Measurements from ENCODE around the gene CHCHD6.

The CHCHD6 gene

DNA sequence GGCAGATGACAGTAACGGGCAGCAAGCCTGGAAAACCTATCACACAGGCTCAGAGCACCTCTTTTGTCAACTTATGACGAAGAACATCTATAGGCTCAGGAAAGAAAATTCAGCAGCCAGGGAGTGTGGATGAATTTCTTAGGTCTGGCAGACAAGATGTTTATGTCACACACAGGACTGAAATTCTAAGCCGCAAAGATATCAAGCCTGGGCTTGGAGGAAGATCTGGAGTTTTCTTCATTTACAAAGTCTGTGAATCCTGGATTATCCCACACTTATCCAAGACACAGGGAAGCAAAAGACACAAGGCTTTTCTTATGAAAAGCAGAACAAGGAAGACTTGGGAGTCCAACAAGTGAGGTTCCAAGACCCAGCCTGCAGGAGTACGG lies 23.4 kb upstream of the CHCHD6 start:
- no peak for DNase-seq (ENCODE audit: low read depth)
- no peak overlapping the region for H3K4me3 ChIP-seq (ENCODE audit: low read length)
- TF ChIP-seq, protein P1, sequence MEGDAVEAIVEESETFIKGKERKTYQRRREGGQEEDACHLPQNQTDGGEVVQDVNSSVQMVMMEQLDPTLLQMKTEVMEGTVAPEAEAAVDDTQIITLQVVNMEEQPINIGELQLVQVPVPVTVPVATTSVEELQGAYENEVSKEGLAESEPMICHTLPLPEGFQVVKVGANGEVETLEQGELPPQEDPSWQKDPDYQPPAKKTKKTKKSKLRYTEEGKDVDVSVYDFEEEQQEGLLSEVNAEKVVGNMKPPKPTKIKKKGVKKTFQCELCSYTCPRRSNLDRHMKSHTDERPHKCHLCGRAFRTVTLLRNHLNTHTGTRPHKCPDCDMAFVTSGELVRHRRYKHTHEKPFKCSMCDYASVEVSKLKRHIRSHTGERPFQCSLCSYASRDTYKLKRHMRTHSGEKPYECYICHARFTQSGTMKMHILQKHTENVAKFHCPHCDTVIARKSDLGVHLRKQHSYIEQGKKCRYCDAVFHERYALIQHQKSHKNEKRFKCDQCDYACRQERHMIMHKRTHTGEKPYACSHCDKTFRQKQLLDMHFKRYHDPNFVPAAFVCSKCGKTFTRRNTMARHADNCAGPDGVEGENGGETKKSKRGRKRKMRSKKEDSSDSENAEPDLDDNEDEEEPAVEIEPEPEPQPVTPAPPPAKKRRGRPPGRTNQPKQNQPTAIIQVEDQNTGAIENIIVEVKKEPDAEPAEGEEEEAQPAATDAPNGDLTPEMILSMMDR (conservative IDR thresholded peaks at IDR 0.05; ENCODE audit: low read length), result no peak

DNA sequence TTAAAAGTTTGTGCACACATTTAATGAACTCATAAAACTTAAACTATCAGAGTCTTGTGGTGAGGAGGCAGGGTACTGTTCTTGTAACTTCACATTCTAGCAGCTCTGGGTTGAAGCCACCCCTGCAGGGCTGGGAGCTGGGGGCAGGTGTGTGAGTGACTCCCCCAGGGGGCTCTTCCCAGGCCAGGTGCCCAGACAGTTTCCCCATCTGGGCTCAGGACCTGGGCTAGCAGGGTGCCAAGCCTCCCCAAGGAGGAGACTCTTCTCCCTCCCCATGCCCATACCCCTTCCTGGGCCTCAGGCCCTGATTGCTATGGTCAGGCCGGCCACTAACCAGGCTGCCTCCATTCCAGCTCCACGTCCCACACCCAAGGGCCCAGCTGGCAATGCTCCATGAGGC lies 22.0 kb upstream of the CHCHD6 start:
- TF ChIP-seq, protein P1 (conservative IDR thresholded peaks at IDR 0.05; ENCODE audit: low read length), result no peak
- no peak for DNase-seq (ENCODE audit: low read depth)
- H3K4me3 ChIP-seq (ENCODE audit: low read length), result no peak overlapping the region

DNA sequence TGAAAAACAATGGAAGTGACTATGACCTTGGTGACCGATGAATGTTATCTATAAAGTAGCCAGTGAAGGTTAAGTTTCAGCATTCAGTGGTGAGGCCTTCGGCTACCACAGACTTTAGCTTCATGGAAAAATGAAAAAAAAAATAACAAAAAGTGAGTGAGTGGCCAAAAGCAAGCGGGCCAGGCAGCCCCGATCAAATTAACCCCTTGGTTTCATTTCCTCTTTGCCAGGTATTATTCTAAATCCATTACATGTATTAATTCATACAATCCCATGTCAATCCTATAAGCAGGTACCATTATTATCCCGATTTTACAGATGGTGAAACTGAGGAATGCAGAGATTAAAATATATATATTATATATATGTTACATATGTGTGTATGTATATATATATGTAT lies 21.0 kb upstream of the CHCHD6 start:
- DNase-seq (ENCODE audit: low read depth), result no peak
- TF ChIP-seq, protein P1 (conservative IDR thresholded peaks at IDR 0.05; ENCODE audit: low read length), result no peak
- no peak overlapping the region for H3K4me3 ChIP-seq (ENCODE audit: low read length)

DNA sequence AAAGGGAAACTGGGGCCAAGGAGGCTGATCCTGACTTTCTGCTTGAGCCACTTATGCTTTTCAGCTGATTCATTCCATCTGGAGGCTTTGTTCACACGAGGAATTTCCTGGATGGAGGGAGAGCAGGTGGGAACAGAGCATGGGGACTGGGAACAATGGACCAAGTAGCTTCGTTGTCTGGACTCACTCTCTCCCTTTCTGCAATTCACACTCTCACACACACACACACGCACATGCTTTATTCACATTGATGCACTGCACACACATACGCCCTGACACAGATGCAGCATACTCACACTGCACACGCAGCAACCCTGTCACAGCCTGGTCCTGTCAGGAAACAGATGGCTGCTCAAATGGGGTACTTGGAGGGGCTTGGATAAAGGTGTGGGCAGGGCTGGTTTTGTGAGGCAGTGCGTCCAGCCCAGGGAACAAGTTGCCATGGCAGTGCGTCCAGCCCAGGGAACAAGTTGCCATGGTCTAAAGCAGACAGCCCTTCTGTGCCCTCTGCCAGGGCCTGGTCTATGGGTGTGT lies 19.8 kb upstream of the CHCHD6 start:
- TF ChIP-seq, protein P1 (conservative IDR thresholded peaks at IDR 0.05; ENCODE audit: low read length), result no peak
- peak; percentile 62 for DNase-seq (ENCODE audit: low read depth)
- H3K4me3 ChIP-seq (ENCODE audit: low read length), result no peak overlapping the region

DNA sequence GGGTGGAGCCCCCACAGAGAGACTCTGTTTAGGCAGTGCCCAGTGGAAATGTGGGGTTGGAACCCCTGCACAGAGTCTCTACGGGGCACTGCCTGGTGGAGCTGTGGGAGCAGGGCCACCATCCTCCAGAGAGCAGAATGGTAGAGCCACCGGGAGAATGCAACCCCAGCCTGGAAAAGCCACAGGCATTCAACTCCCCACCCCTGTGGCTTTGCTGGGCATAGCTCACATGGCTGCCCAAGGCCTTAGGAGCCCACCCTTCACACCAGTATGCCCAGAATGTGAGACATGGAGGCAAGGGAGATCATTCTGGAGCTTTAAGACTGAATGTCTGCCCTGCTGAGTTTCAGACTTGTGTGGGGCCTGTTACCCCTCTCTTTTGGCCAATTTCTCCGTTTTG lies 19.0 kb upstream of the CHCHD6 start:
- TF ChIP-seq, protein P1 (conservative IDR thresholded peaks at IDR 0.05; ENCODE audit: low read length), result no peak
- DNase-seq (ENCODE audit: low read depth), result peak; percentile 63
- H3K4me3 ChIP-seq (ENCODE audit: low read length), result no peak overlapping the region

DNA sequence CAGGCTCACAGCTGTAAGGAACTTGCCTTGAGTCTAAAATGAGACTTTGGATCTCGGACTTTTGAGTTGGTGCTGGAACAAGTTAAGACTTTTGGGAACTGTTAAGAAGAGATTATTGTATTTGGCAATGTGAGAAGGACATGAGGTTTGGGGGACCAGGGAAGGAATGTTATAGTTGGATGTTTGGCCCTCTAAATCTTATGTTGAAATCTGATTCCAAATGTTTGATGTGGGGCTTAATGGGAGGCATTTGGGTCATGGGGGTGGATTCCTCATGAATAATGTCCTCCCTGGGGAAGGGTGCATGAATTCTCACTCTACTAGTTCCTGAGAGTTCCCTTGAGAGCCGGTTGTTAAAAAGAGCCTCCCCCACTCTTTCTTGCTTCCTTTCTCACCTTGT lies 18.5 kb upstream of the CHCHD6 start:
- H3K4me3 ChIP-seq (ENCODE audit: low read length), result no peak overlapping the region
- peak; percentile 45 for DNase-seq (ENCODE audit: low read depth)
- TF ChIP-seq, protein P1 (conservative IDR thresholded peaks at IDR 0.05; ENCODE audit: low read length), result no peak

DNA sequence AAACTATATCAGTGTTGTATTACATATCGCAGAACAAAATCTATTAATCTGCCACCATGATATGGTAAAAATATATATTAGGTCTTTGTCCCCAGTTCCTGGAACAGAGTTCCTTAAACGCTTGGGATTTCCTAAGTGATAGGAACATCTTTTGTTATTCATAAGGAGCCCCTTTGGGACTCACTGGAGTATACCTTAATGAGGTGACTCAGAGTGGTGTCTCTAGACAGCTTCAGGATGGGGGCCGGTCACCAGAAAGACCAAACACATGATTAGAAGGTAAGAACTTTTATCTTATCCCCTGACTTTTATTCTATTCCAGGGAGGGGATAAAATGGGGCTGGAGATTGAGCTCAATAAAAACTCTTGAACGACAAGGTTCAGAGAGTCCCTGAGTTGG lies 12.3 kb upstream of the CHCHD6 start:
- TF ChIP-seq, protein P1 (conservative IDR thresholded peaks at IDR 0.05; ENCODE audit: low read length), result no peak
- no peak overlapping the region for H3K4me3 ChIP-seq (ENCODE audit: low read length)
- no peak for DNase-seq (ENCODE audit: low read depth)
